Ishikawa (cell line): Measurements from ENCODE around the gene TGM2.

Experiments used
- CEBPB ChIP-seq: IDR thresholded peaks from 2 replicates; pipeline ENCODE4 v1.6.1; 2012
- CREB1 ChIP-seq: IDR thresholded peaks from 2 replicates; pipeline ENCODE4 v1.6.1; 2012; ENCODE audit warnings: low read depth
- EGR1 ChIP-seq: IDR thresholded peaks from 2 replicates; pipeline ENCODE4 v1.6.1; 2012
- EP300 ChIP-seq: IDR thresholded peaks from 2 replicates; pipeline ENCODE4 v1.6.1; 2012; ENCODE audit warnings: borderline replicate concordance
- FOXM1 ChIP-seq: IDR thresholded peaks from 2 replicates; pipeline ENCODE4 v1.6.1; 2012; ENCODE audit warnings: low read depth, borderline replicate concordance
- NFIC ChIP-seq: IDR thresholded peaks from 2 replicates; pipeline ENCODE4 v1.6.1; 2012
- RAD21 ChIP-seq: IDR thresholded peaks from 2 replicates; pipeline ENCODE4 v1.6.1; 2012; ENCODE audit warnings: low read depth
- TAF1 ChIP-seq: IDR thresholded peaks from 2 replicates; pipeline ENCODE4 v1.6.1; 2012; ENCODE audit warnings: low read depth, mild to moderate bottlenecking
- TCF12 ChIP-seq: IDR thresholded peaks from 2 replicates; pipeline ENCODE4 v1.6.1; 2012; ENCODE audit warnings: low read depth
- TEAD4 ChIP-seq: IDR thresholded peaks from 2 replicates; pipeline ENCODE4 v1.6.1; 2012
- YY1 ChIP-seq: IDR thresholded peaks from 2 replicates; pipeline ENCODE4 v1.6.1; 2012; ENCODE audit warnings: low read depth
- ZBTB7A ChIP-seq: IDR thresholded peaks from 2 replicates; pipeline ENCODE4 v1.6.1; 2012; ENCODE audit warnings: low read depth
- TF ChIP-seq, protein P1 (sequence below): IDR thresholded peaks from 2 replicates; pipeline ENCODE4 v1.6.1; 2012
- TF ChIP-seq, protein P2 (sequence below): IDR thresholded peaks from 2 replicates; pipeline ENCODE4 v1.6.1; 2012
- TF ChIP-seq, protein P3 (sequence below): IDR thresholded peaks from 2 replicates; pipeline ENCODE4 v1.6.1; 2012; ENCODE audit warnings: low read depth, mild to moderate bottlenecking

Gene TGM2

DNA sequence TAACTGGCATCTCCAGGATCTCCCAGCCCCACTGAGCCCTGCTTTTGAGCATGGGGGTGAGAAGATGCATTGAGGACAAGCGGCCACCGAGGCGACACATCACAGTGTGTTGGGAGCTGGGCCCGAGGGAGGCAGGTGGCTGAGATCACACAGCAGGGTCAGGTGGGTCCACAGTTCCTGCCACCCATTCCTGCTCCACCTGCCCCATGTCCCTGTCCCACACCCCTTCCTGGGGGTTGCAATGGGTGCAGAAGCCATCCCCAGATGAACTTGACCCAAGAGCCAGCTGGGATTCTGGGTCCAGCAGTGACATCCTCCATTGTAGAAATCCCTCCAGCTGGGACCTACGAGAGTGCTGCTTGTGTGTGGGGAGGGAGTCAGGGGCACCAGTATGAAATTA, 1.0 kb downstream of the TGM2 start:
- TF ChIP-seq RAD21 (no peak), CEBPB (no peak), EP300 (no peak)

DNA sequence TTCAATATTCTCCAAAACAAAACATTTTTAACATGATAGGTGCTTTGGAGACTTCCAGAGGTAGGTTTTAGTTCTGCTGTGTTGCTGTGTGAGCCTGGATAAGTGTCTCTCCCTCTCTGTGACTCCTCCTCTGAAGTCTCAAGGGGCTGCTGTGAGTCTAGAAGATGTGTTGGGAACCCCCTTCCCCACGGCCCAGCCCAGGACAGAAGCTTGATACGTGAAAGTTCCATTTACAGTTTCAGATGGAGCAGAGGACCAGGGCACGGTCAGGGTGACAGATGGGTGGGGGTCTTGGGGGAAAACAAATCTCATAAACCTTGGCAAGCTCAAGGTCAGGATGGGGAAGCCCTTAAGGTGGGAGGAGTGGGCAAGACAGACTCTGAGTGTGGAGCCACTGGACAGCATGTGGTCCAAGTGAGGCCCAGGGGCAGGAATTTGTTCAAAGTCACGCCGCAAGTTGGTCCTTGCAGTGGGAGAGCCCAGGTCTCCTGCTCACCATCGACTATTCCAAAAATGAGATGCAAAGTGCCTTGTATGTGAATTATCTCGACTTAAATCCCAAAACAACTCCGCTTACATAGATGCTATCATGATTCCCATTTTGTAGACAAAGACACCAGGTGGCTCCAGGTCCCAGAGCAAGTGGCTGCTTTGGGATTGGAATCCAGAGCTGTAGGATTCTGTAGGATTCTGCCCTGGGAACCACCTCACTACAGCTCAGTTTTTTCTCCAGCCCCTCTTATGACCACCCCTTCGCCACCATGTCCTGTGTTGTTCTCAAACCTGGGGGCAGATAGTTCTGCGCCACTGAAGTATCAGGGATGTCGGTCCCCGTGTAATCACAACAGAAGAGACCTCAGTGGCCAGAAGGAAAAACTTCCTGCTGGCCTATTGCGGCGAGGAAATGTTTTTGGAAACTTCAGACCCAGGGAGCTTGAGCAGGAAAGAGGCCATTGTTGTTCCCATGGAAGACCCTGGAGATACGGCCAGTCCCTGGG, 1.9 kb downstream of the TGM2 start:
- TF ChIP-seq TAF1 (no peak), EGR1 (no peak), CREB1 (no peak), TCF12 (no peak), RAD21 (no peak), TEAD4 (no peak), EP300 (no peak), YY1 (no peak), NFIC (no peak)
- TF ChIP-seq, protein P1, sequence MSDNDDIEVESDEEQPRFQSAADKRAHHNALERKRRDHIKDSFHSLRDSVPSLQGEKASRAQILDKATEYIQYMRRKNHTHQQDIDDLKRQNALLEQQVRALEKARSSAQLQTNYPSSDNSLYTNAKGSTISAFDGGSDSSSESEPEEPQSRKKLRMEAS: no peak
- TF ChIP-seq, protein P2, sequence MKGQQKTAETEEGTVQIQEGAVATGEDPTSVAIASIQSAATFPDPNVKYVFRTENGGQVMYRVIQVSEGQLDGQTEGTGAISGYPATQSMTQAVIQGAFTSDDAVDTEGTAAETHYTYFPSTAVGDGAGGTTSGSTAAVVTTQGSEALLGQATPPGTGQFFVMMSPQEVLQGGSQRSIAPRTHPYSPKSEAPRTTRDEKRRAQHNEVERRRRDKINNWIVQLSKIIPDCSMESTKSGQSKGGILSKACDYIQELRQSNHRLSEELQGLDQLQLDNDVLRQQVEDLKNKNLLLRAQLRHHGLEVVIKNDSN: no peak

DNA sequence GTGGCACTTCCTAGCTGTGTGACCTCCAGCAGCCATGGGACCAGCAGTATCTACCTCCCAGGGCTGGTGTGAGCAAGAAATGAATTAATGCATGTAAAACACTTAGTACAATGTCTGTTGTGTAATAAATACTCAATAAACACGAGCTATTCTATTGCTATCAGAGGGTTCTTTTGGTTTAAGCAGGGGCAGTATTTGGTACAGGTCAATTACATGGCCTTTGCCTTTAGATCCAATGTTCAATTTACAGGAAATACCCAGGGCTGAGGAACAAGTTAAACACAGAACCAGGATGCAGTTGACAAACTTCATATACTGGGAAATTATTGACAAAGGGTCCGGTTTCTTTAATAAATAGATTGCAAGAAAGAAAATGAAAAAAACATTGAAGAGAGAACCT, 2.9 kb downstream of the TGM2 start:
- TF ChIP-seq ZBTB7A: no peak
- TF ChIP-seq EGR1: no peak
- no peak for TF ChIP-seq YY1
- no peak for TF ChIP-seq CREB1
- TF ChIP-seq, protein P1: no peak
- TF ChIP-seq, protein P2: no peak
- TF ChIP-seq NFIC: no peak
- TF ChIP-seq RAD21: no peak
- TF ChIP-seq FOXM1: no peak
- no peak for TF ChIP-seq EP300
- TF ChIP-seq, protein P3, sequence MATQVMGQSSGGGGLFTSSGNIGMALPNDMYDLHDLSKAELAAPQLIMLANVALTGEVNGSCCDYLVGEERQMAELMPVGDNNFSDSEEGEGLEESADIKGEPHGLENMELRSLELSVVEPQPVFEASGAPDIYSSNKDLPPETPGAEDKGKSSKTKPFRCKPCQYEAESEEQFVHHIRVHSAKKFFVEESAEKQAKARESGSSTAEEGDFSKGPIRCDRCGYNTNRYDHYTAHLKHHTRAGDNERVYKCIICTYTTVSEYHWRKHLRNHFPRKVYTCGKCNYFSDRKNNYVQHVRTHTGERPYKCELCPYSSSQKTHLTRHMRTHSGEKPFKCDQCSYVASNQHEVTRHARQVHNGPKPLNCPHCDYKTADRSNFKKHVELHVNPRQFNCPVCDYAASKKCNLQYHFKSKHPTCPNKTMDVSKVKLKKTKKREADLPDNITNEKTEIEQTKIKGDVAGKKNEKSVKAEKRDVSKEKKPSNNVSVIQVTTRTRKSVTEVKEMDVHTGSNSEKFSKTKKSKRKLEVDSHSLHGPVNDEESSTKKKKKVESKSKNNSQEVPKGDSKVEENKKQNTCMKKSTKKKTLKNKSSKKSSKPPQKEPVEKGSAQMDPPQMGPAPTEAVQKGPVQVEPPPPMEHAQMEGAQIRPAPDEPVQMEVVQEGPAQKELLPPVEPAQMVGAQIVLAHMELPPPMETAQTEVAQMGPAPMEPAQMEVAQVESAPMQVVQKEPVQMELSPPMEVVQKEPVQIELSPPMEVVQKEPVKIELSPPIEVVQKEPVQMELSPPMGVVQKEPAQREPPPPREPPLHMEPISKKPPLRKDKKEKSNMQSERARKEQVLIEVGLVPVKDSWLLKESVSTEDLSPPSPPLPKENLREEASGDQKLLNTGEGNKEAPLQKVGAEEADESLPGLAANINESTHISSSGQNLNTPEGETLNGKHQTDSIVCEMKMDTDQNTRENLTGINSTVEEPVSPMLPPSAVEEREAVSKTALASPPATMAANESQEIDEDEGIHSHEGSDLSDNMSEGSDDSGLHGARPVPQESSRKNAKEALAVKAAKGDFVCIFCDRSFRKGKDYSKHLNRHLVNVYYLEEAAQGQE: no peak
- TF ChIP-seq TAF1: no peak

DNA sequence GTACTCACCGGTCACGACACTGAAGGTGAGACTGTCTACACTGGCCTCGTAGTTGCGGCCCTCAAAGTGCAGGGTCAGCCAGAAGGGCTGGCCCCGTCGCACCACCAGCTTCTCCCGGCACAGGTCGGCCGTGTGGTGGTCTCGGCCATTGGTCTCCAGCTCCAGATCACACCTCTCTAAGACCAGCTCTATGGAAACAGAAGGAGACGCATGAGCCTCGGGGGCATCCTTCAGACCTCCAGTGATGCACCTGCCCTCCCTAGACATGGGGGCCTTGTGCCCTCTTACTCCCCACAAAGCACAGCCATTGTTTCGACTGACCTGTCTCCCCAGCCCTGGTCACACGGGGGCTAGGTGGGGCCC, 3.7 kb downstream of the TGM2 start:
- TF ChIP-seq YY1 (no peak), EP300 (no peak), CREB1 (no peak), NFIC (no peak), RAD21 (no peak), CEBPB (no peak), TEAD4 (no peak), EGR1 (no peak), ZBTB7A (no peak), TAF1 (no peak), FOXM1 (no peak)
- TF ChIP-seq, protein P1: no peak
- TF ChIP-seq, protein P2: no peak

DNA sequence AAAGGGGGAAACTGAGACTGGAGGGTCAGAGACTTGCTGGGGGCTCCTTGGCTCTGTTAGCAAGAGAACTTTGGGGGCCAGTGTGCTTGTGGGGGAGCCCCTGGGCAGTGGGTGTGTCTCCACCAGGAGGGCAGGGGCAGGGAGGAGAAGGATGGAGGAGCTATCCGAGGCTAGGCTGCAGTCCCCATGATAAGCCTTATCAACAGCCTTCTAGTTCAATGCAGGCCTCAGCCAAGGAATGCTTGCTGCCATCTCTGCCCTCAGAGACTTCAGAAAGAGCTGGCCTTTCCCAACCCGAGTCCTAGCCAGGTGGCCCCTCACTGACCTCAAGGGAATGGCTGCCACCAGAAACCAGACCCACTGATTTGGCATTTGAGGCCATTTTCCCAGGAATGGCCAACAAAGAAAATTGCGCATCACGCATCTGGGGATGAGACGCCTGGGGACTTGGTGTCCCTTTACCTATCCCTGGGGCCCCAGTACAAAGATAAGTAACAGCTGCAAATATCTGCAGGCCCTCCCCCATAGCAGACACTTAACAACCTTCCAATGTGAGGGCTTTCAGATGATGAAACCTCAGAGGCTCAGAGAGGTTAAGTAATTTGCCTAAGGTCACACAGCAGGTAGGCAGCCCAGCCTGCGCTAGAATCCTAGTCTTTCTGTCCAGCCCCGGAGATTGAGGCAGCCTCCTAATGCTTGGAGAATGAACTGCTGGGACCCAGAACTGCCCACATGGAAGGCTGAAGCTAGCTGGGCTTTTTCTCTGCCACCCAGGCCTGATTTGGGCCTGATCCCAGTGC, 4.9 kb downstream of the TGM2 start:
- TF ChIP-seq, protein P2: no peak
- TF ChIP-seq RAD21 (no peak), CEBPB (no peak), EGR1 (no peak), NFIC (no peak), TAF1 (no peak), TEAD4 (no peak), ZBTB7A (no peak), EP300 (no peak)

DNA sequence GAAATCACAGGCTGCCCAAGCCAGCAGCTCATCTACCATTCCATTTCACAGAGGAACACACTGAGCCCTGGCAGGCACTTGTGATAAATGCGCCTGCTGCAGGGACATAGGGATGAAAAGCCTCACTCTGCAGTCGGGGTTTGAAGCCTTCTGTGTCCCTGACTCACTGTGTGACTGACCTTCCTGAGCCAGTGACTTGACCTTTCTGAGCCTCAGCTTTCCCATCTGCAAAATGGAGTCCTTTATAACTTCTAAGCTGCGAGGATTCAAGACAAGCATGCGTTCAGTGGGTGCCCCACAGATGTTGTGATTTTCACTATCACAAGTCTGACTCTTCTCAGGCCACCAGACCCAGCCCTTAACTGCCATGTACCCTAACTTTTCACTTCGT, 5.5 kb downstream of the TGM2 start:
- TF ChIP-seq CREB1 (no peak), RAD21 (no peak), EP300 (no peak), TCF12 (no peak), YY1 (no peak), TAF1 (no peak), EGR1 (no peak), CEBPB (no peak)
- TF ChIP-seq, protein P2: no peak
- TF ChIP-seq, protein P1: no peak
- TF ChIP-seq, protein P3: no peak
